ENCODE measurements around the gene CACNA1D. TPM values are rescaled to one million over a fixed set of nuclear protein-coding genes. Genes with fewer than 3 reads are reported as not detected.

CACNA1D gene
- total RNA-seq, 1 experiment from 2014 or later, result 1.1 TPM

GRCh38 chr3:53629402-53629723 is 135.0 kb downstream of the CACNA1D start:
- no peaks in the 10 kb centered on the region for H4K20me1 ChIP-seq (ENCODE audit: insufficient read depth)
- no peak for TF ChIP-seq CEBPB (IDR thresholded peaks at IDR 0.05; ENCODE audit: low read depth)
- no peak for TF ChIP-seq TCF7L2 (IDR thresholded peaks at IDR 0.05; ENCODE audit: borderline replicate concordance, extremely low read depth, insufficient read depth, insufficient read length)
- TF ChIP-seq MAX (IDR thresholded peaks at IDR 0.05), result no peak
- no peak overlapping the region for H3K27ac ChIP-seq (ENCODE audit: low read depth, low read length)
- peaks cover 0 to 7% of the 10 kb centered on the region in 2 experiments; a peak in 1 of 4 replicates for H3K4me1 ChIP-seq (ENCODE audit: control insufficient read depth in 1 of 2, insufficient read depth in 2 of 2, low read length in 2 of 2)
- no peaks in the 10 kb centered on the region for H3K36me3 ChIP-seq (ENCODE audit: control insufficient read depth in 1 of 2, insufficient read depth in 2 of 2, low read length in 2 of 2)
- H2AFZ ChIP-seq (ENCODE audit: low read depth, low read length, poor library complexity, severe bottlenecking), result no peak overlapping the region
- no peak overlapping the region for H3K9ac ChIP-seq (ENCODE audit: low read length)
- ATAC-seq, result no peak
- intact Hi-C loops (cut with micrococcal nuclease), result no loop called here
- H3K27me3 ChIP-seq (ENCODE audit: insufficient read depth, low read length), result peaks cover 61% of the 10 kb centered on the region
- H3K79me2 ChIP-seq (ENCODE audit: insufficient read depth, low read length), result no peaks in the 10 kb centered on the region
- no TSS peak for BruUV-seq (replicated peaks)
- ChIA-PET CTCF (no interaction called here), RAD21 (ENCODE audit: low non-redundant PET in 1 of 2, low total read pairs in 2 of 2, uncharacterized antibody in 2 of 2, unreplicated experiment in 2 of 2) (no interaction called here), POLR2A (interaction anchor here (0.6 kb wide), 1 partner anchor 595 kb away, joined by 3 read pairs; no protein-coding TSS in a partner anchor)
- H3K9me2 ChIP-seq (ENCODE audit: insufficient read depth), result no peaks in the 10 kb centered on the region
- no peaks in the 10 kb centered on the region for H3K9me3 ChIP-seq (ENCODE audit: control insufficient read depth in 1 of 2, insufficient read depth in 1 of 2, low read depth in 1 of 2, low read length in 2 of 2)
- DNase-seq (ENCODE audit: low read depth, low spot score), result no peak
- no peak overlapping the region for H3K4me2 ChIP-seq (ENCODE audit: low read length)
- H3K4me3 ChIP-seq (replicated peaks in 1 of 2; ENCODE audit: low read depth in 1 of 2, low read length in 2 of 2), result no peak overlapping the region

GRCh38 chr3:53630547-53630946 is 136.1 kb downstream of the CACNA1D start:
- Histone ChIP-seq H4K20me1 (ENCODE audit: insufficient read depth) (no peaks in the 10 kb centered on the region), H3K9ac (ENCODE audit: low read length) (no peak overlapping the region), H2AFZ (ENCODE audit: low read depth, low read length, poor library complexity, severe bottlenecking) (no peak overlapping the region), H3K27me3 (ENCODE audit: insufficient read depth, low read length) (peaks cover 62% of the 10 kb centered on the region), H3K36me3 (ENCODE audit: control insufficient read depth in 1 of 2, insufficient read depth in 2 of 2, low read length in 2 of 2) (no peaks in the 10 kb centered on the region), H3K9me3 (ENCODE audit: control insufficient read depth in 1 of 2, insufficient read depth in 1 of 2, low read depth in 1 of 2, low read length in 2 of 2) (no peaks in the 10 kb centered on the region), H3K4me2 (ENCODE audit: low read length) (no peak overlapping the region), H3K79me2 (ENCODE audit: insufficient read depth, low read length) (no peaks in the 10 kb centered on the region), H3K4me3 (replicated peaks in 1 of 2; ENCODE audit: low read depth in 1 of 2, low read length in 2 of 2) (no peak overlapping the region), H3K27ac (ENCODE audit: low read depth, low read length) (no peak overlapping the region), H3K9me2 (ENCODE audit: insufficient read depth) (no peaks in the 10 kb centered on the region), H3K4me1 (ENCODE audit: control insufficient read depth in 1 of 2, insufficient read depth in 2 of 2, low read length in 2 of 2) (peaks cover 0 to 7% of the 10 kb centered on the region in 2 experiments; a peak in 1 of 4 replicates)
- ChIA-PET RAD21 (ENCODE audit: low non-redundant PET in 1 of 2, low total read pairs in 2 of 2, uncharacterized antibody in 2 of 2, unreplicated experiment in 2 of 2) (no interaction called here), POLR2A (no interaction called here), CTCF (no interaction called here)
- BruUV-seq (replicated peaks), result no TSS peak
- DNase-seq (ENCODE audit: low read depth, low spot score) (peak; percentile 6), ATAC-seq (peak; percentile 36; the same call in 1 of the 2 replicates)
- intact Hi-C loops (cut with micrococcal nuclease), result no loop called here
- no peak for TF ChIP-seq CBX3 (IDR thresholded peaks at IDR 0.05; ENCODE audit: low read depth)
- TF ChIP-seq MAX (IDR thresholded peaks at IDR 0.05), result no peak
- TF ChIP-seq, protein P1, sequence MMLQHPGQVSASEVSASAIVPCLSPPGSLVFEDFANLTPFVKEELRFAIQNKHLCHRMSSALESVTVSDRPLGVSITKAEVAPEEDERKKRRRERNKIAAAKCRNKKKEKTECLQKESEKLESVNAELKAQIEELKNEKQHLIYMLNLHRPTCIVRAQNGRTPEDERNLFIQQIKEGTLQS (IDR thresholded peaks at IDR 0.05), result no peak
- no peak for TF ChIP-seq ZFX (IDR thresholded peaks at IDR 0.05)
- no peak for TF ChIP-seq SRF (IDR thresholded peaks at IDR 0.05; ENCODE audit: low read depth)
- TF ChIP-seq ZNF274 (IDR thresholded peaks at IDR 0.05; ENCODE audit: low read depth, low read length), result no peak
- TF ChIP-seq CEBPB (IDR thresholded peaks at IDR 0.05; ENCODE audit: low read depth), result no peak
- TF ChIP-seq, protein P2, sequence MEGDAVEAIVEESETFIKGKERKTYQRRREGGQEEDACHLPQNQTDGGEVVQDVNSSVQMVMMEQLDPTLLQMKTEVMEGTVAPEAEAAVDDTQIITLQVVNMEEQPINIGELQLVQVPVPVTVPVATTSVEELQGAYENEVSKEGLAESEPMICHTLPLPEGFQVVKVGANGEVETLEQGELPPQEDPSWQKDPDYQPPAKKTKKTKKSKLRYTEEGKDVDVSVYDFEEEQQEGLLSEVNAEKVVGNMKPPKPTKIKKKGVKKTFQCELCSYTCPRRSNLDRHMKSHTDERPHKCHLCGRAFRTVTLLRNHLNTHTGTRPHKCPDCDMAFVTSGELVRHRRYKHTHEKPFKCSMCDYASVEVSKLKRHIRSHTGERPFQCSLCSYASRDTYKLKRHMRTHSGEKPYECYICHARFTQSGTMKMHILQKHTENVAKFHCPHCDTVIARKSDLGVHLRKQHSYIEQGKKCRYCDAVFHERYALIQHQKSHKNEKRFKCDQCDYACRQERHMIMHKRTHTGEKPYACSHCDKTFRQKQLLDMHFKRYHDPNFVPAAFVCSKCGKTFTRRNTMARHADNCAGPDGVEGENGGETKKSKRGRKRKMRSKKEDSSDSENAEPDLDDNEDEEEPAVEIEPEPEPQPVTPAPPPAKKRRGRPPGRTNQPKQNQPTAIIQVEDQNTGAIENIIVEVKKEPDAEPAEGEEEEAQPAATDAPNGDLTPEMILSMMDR (IDR thresholded peaks at IDR 0.05 in 2 of 3, conservative IDR thresholded peaks at IDR 0.05 in 1 of 3; ENCODE audit: borderline replicate concordance in 1 of 3, insufficient read depth in 1 of 3, low read depth in 2 of 3, low read length in 2 of 3), result no peak
- TF ChIP-seq TCF7L2 (IDR thresholded peaks at IDR 0.05; ENCODE audit: borderline replicate concordance, extremely low read depth, insufficient read depth, insufficient read length), result no peak
- TF ChIP-seq, protein P3, sequence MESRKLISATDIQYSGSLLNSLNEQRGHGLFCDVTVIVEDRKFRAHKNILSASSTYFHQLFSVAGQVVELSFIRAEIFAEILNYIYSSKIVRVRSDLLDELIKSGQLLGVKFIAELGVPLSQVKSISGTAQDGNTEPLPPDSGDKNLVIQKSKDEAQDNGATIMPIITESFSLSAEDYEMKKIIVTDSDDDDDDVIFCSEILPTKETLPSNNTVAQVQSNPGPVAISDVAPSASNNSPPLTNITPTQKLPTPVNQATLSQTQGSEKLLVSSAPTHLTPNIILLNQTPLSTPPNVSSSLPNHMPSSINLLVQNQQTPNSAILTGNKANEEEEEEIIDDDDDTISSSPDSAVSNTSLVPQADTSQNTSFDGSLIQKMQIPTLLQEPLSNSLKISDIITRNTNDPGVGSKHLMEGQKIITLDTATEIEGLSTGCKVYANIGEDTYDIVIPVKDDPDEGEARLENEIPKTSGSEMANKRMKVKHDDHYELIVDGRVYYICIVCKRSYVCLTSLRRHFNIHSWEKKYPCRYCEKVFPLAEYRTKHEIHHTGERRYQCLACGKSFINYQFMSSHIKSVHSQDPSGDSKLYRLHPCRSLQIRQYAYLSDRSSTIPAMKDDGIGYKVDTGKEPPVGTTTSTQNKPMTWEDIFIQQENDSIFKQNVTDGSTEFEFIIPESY (IDR thresholded peaks at IDR 0.05; ENCODE audit: extremely low read depth, insufficient replicate concordance, low read length), result no peak
- TF ChIP-seq POLR2AphosphoS5 (IDR thresholded peaks at IDR 0.05; ENCODE audit: low read depth, low read length), result no peak
- TF ChIP-seq EGR1 (IDR thresholded peaks at IDR 0.05; ENCODE audit: low read depth), result no peak
- TF ChIP-seq YY1 (IDR thresholded peaks at IDR 0.05; ENCODE audit: extremely low read depth, insufficient replicate concordance, low read depth, low read length), result no peak
- no peak for TF ChIP-seq FOSL1 (IDR thresholded peaks at IDR 0.05; ENCODE audit: low read depth)
- TF ChIP-seq JUND (IDR thresholded peaks at IDR 0.05), result no peak

Data from HCT116 (cell line).